ENCODE results near the gene TBRG1. TPM values are rescaled to one million over a fixed set of nuclear protein-coding genes. Genes with fewer than 3 reads are reported as not detected.

Gene TBRG1
- polyA plus RNA-seq, 3 donors: 39.7 to 84.7 (median 43.5) TPM

- H3K4me2 ChIP-seq (replicated peaks; ENCODE audit: extremely low read depth, low read length, poor library complexity, severe bottlenecking): no peak overlapping the region
- H4K20me1 ChIP-seq (ENCODE audit: insufficient read depth, low read length): no peaks in the 10 kb centered on the region
- no peak overlapping the region for H2AFZ ChIP-seq (ENCODE audit: insufficient read depth, low read depth, low read length, poor library complexity, severe bottlenecking)
- H3K27me3 ChIP-seq (ENCODE audit: control insufficient read depth in 2 of 2, insufficient read depth in 2 of 2, low read length in 2 of 2): no peaks in the 10 kb centered on the region
- no peak overlapping the region for H3K27ac ChIP-seq (ENCODE audit: low read depth in 1 of 2, low read length in 2 of 2)
- Mint-ChIP-seq H3K36me3 (peaks cover 2 to 9% of the 10 kb centered on the region in 2 donors), H3K4me1 (peaks cover 5% of the 10 kb centered on the region), H3K4me3 (no peak overlapping the region), H3K27ac (no peak overlapping the region), H3K27me3 (ENCODE audit: low read depth in 3 of 3) (no peaks in the 10 kb centered on the region), H3K9me3 (peaks cover 24 to 39% (median 28%) of the 10 kb centered on the region in 7 donors)
- no peak for TF ChIP-seq CTCF (IDR thresholded peaks at IDR 0.05)
- no peak for DNase-seq
- peaks cover 11 to 30% of the 10 kb centered on the region in 2 donors for H3K9me3 ChIP-seq (replicated peaks in 1 of 2; ENCODE audit: control insufficient read depth in 1 of 2, insufficient read depth in 1 of 2, low read length in 2 of 2)
- no peaks in the 10 kb centered on the region for H3K79me2 ChIP-seq (ENCODE audit: insufficient read depth, low read length)
- intact Hi-C loops (cut with micrococcal nuclease): no loop called here
- no peak overlapping the region for H3K4me3 ChIP-seq (replicated peaks in 1 of 3; ENCODE audit: low read depth in 2 of 3, low read length in 3 of 3)
- H3K4me1 ChIP-seq (ENCODE audit: control insufficient read depth in 1 of 2, insufficient read depth in 2 of 2, low read length in 2 of 2): peaks cover 2 to 4% of the 10 kb centered on the region in 2 donors
- no peak overlapping the region for H3K9ac ChIP-seq (ENCODE audit: insufficient read depth, low read length, poor library complexity, severe bottlenecking)
- no peaks in the 10 kb centered on the region for H3K36me3 ChIP-seq (replicated peaks in 1 of 2; ENCODE audit: control insufficient read depth in 1 of 2, insufficient read depth in 2 of 2, low read length in 2 of 2)
- no CpG with 5 or more reads among the region's 2 CpGs for WGBS (ENCODE audit: insufficient coverage)
Observed at GRCh38 chr11:124681421-124681820, 58.8 kb downstream of the TBRG1 start.

GRCh38 chr11:124682443-124682842, 59.8 kb downstream of the TBRG1 start:
- intact Hi-C loops (cut with micrococcal nuclease): no loop called here

More at GRCh38 chr11:124682443-124682842, 59.8 kb downstream of the TBRG1 start:
- Histone ChIP-seq H3K9ac (ENCODE audit: insufficient read depth, low read length, poor library complexity, severe bottlenecking) (no peak overlapping the region), H3K27me3 (ENCODE audit: control insufficient read depth in 2 of 2, insufficient read depth in 2 of 2, low read length in 2 of 2) (no peaks in the 10 kb centered on the region), H3K4me1 (ENCODE audit: control insufficient read depth in 1 of 2, insufficient read depth in 2 of 2, low read length in 2 of 2) (no peaks in the 10 kb centered on the region), H3K4me2 (replicated peaks; ENCODE audit: extremely low read depth, low read length, poor library complexity, severe bottlenecking) (no peak overlapping the region), H3K4me3 (replicated peaks in 1 of 3; ENCODE audit: low read depth in 2 of 3, low read length in 3 of 3) (no peak overlapping the region), H3K36me3 (replicated peaks in 1 of 2; ENCODE audit: control insufficient read depth in 1 of 2, insufficient read depth in 2 of 2, low read length in 2 of 2) (no peaks in the 10 kb centered on the region), H4K20me1 (ENCODE audit: insufficient read depth, low read length) (no peaks in the 10 kb centered on the region), H3K79me2 (ENCODE audit: insufficient read depth, low read length) (no peaks in the 10 kb centered on the region), H3K27ac (ENCODE audit: low read depth in 1 of 2, low read length in 2 of 2) (no peak overlapping the region), H2AFZ (ENCODE audit: insufficient read depth, low read depth, low read length, poor library complexity, severe bottlenecking) (no peak overlapping the region), H3K9me3 (replicated peaks in 1 of 2; ENCODE audit: control insufficient read depth in 1 of 2, insufficient read depth in 1 of 2, low read length in 2 of 2) (peaks cover 11 to 30% of the 10 kb centered on the region in 2 donors)
- no peak overlapping the region for H3K4me3 Mint-ChIP-seq
- WGBS (ENCODE audit: insufficient coverage): no CpG with 5 or more reads among the region's 1 CpG
- TF ChIP-seq CTCF (IDR thresholded peaks at IDR 0.05): no peak
- peaks cover 30 to 42% (median 38%) of the 10 kb centered on the region in 7 donors for H3K9me3 Mint-ChIP-seq
- no peaks in the 10 kb centered on the region for H3K4me1 Mint-ChIP-seq
- no peak overlapping the region for H3K27ac Mint-ChIP-seq
- H3K27me3 Mint-ChIP-seq (ENCODE audit: low read depth in 3 of 3): no peaks in the 10 kb centered on the region
- H3K36me3 Mint-ChIP-seq: peaks cover 2 to 9% of the 10 kb centered on the region in 2 donors
- DNase-seq: no peak

Small RNAs within 50 kb of the gene (small RNA-seq; reads per million reads assigned to genes)
- not detected for gene RNA5SP352 (ENCODE audit: insufficient read length, low read depth)

Other genes with a start within 250 kb of the TBRG1 start
- gene OR8B2, start 238.4 kb upstream of the TBRG1 start, polyA plus RNA-seq: not detected
- not detected for gene OR8B3, start 223.8 kb upstream of the TBRG1 start, polyA plus RNA-seq
- gene OR8B4, start 198.0 kb upstream of the TBRG1 start, polyA plus RNA-seq: not detected
- gene OR8B8, start 177.2 kb upstream of the TBRG1 start, polyA plus RNA-seq: not detected
- gene OR8B12, start 79.2 kb upstream of the TBRG1 start, polyA plus RNA-seq: not detected
- not detected for gene OR8A1, start 52.9 kb upstream of the TBRG1 start, polyA plus RNA-seq
- gene PANX3, start 11.4 kb upstream of the TBRG1 start, polyA plus RNA-seq: not detected
- gene SIAE, start 50.9 kb downstream of the TBRG1 start, polyA plus RNA-seq: 1 to 10 TPM; 6.7 to 8.9 (median 7.8) TPM
- 1 to 10 TPM in 2 of 3 donors, under 1 TPM in 1; 0.75 to 6.7 (median 4.2) TPM for gene SPA17, start 51.0 kb downstream of the TBRG1 start, polyA plus RNA-seq
- gene NRGN, start 117.1 kb downstream of the TBRG1 start, polyA plus RNA-seq: 100 to 1,000 TPM in 1 of 3 donors, 10 to 100 TPM in 2; 17.2 to 125 (median 19.2) TPM
- not detected for gene VSIG2, start 129.4 kb downstream of the TBRG1 start, polyA plus RNA-seq
- under 1 TPM; 0.18 to 0.74 (median 0.49) TPM for gene ESAM, start 139.4 kb downstream of the TBRG1 start, polyA plus RNA-seq
- gene MSANTD2, start 177.5 kb downstream of the TBRG1 start, polyA plus RNA-seq: 1 to 10 TPM; 1.2 to 5.8 (median 1.8) TPM
- gene ROBO3, start 242.6 kb downstream of the TBRG1 start, polyA plus RNA-seq: 10 to 100 TPM in 1 of 3 donors, under 1 TPM in 2; 0.39 to 11.6 (median 0.81) TPM